ENCODE data around the gene LRRK1. TPM values are rescaled to one million over a fixed set of nuclear protein-coding genes. Genes with fewer than 3 reads are reported as not detected.

LRRK1 gene
- total RNA-seq, 1 experiment from 2014 or later, result 7.0 TPM

DNA sequence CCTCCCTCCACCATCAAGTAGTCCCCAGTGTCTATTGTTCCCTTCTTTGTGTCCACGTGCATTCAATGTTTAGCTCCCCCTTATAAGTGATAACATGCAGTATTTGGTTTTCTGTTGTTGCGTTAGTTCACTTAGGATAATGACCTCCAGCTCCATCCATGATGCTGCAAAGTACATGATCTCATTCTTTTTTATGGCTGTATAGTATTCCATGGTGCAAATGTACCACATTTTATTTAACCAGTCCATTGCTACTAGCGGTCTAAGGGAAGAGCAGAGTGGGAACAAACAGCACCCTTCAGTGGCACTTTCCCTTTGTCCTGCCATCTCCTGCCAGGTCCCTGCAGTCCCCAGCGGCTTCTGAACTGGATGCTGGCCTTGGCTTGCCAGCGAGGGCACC, 69.1 kb downstream of the LRRK1 start:
- intact Hi-C loops (cut with micrococcal nuclease), result no loop called here
- ChIA-PET POLR2A (ENCODE audit: unreplicated experiment) (no interaction called here), CTCF (no interaction called here)
- H3K4me3 ChIP-seq (ENCODE audit: low read length), result no peak overlapping the region
- H3K9me2 ChIP-seq (replicated peaks; ENCODE audit: low read length), result no peaks in the 10 kb centered on the region
- no peak overlapping the region for H3K4me2 ChIP-seq (ENCODE audit: low read length)
- DNase-seq (no peak), ATAC-seq (no peak)
- H4K20me1 ChIP-seq (ENCODE audit: low read length), result no peaks in the 10 kb centered on the region
- no peak overlapping the region for H2AFZ ChIP-seq (ENCODE audit: low read length)
- no peaks in the 10 kb centered on the region for H3K4me1 ChIP-seq (ENCODE audit: insufficient read depth, low read length)
- H3K27me3 ChIP-seq (ENCODE audit: low read length), result no peaks in the 10 kb centered on the region
- TF ChIP-seq EZH2 (IDR thresholded peaks at IDR 0.05; ENCODE audit: low read length, unreplicated experiment), result no peak
- TF ChIP-seq, protein P1, sequence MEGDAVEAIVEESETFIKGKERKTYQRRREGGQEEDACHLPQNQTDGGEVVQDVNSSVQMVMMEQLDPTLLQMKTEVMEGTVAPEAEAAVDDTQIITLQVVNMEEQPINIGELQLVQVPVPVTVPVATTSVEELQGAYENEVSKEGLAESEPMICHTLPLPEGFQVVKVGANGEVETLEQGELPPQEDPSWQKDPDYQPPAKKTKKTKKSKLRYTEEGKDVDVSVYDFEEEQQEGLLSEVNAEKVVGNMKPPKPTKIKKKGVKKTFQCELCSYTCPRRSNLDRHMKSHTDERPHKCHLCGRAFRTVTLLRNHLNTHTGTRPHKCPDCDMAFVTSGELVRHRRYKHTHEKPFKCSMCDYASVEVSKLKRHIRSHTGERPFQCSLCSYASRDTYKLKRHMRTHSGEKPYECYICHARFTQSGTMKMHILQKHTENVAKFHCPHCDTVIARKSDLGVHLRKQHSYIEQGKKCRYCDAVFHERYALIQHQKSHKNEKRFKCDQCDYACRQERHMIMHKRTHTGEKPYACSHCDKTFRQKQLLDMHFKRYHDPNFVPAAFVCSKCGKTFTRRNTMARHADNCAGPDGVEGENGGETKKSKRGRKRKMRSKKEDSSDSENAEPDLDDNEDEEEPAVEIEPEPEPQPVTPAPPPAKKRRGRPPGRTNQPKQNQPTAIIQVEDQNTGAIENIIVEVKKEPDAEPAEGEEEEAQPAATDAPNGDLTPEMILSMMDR (conservative IDR thresholded peaks at IDR 0.05; ENCODE audit: low read depth, low read length), result no peak
- no peak for TF ChIP-seq EZH2phosphoT487 (IDR thresholded peaks at IDR 0.05; ENCODE audit: borderline replicate concordance, low read length)
- H3K9ac ChIP-seq (ENCODE audit: low read length), result no peak overlapping the region
- no peaks in the 10 kb centered on the region for H3K36me3 ChIP-seq (ENCODE audit: low read depth, low read length)
- H3K9me3 ChIP-seq (ENCODE audit: low read length), result no peaks in the 10 kb centered on the region
- no peaks in the 10 kb centered on the region for H3F3A ChIP-seq (ENCODE audit: low read length, unreplicated experiment)
- H3K79me2 ChIP-seq (ENCODE audit: low read length), result no peaks in the 10 kb centered on the region
- no peak overlapping the region for H3K27ac ChIP-seq (ENCODE audit: low read length)
- no TSS peak for BruUV-seq (replicated peaks)

DNA sequence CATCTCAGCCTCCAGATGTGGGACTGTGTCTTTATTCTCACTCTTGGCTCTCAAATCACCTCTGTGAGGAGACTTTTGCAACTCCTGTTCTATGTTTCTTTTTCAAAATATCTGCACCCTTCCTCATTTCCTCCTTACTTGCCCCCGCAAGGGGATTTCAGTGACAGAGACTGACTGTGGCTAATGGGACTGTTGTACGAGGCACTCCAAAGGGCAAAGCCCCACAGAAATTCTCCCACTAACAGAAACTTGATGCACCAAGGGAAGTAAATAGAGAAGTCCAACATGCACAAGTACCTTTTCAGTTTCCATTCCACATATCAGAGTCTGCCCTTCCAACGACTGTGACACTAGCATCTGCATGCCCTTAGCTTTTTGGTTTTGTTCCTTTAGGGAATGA, 69.7 kb downstream of the LRRK1 start:
- H2AFZ ChIP-seq (ENCODE audit: low read length), result no peak overlapping the region
- CTCF ChIA-PET, result no interaction called here
- no peak for DNase-seq

More for the DNA sequence above, 69.7 kb downstream of the LRRK1 start:
- Histone ChIP-seq H3K9me3 (ENCODE audit: low read length) (no peaks in the 10 kb centered on the region), H3K27ac (ENCODE audit: low read length) (no peak overlapping the region), H3K4me2 (ENCODE audit: low read length) (no peak overlapping the region), H3K9me2 (replicated peaks; ENCODE audit: low read length) (no peaks in the 10 kb centered on the region), H3K36me3 (ENCODE audit: low read depth, low read length) (no peaks in the 10 kb centered on the region), H3K4me1 (ENCODE audit: insufficient read depth, low read length) (no peaks in the 10 kb centered on the region), H3K79me2 (ENCODE audit: low read length) (no peaks in the 10 kb centered on the region), H4K20me1 (ENCODE audit: low read length) (no peaks in the 10 kb centered on the region), H3K27me3 (ENCODE audit: low read length) (no peaks in the 10 kb centered on the region), H3K9ac (ENCODE audit: low read length) (no peak overlapping the region), H3K4me3 (ENCODE audit: low read length) (no peak overlapping the region), H3F3A (ENCODE audit: low read length, unreplicated experiment) (no peaks in the 10 kb centered on the region)
- no TSS peak for BruUV-seq (replicated peaks)
- no peak for TF ChIP-seq EZH2phosphoT487 (IDR thresholded peaks at IDR 0.05; ENCODE audit: borderline replicate concordance, low read length)
- no peak for TF ChIP-seq EZH2 (IDR thresholded peaks at IDR 0.05; ENCODE audit: low read length, unreplicated experiment)
- TF ChIP-seq, protein P1 (conservative IDR thresholded peaks at IDR 0.05; ENCODE audit: low read depth, low read length), result no peak
- intact Hi-C loops (cut with micrococcal nuclease), result no loop called here
- ATAC-seq, result no peak
- POLR2A ChIA-PET (ENCODE audit: unreplicated experiment), result no interaction called here
